GM12875 (cell line): ENCODE results near the gene GLRX.
"Not testable (repeated sequence)": the region's sequence is repeated elsewhere in the genome, so short reads cannot be mapped to it uniquely, and the experiment has no call there.

ENCODE experiments used
- H3K4me3 ChIP-seq: one replicate; pipeline ENCODE4 v1.5.1; 2011; ENCODE audit warnings: low read depth, low read length, control low read depth
- TF ChIP-seq, protein P1 (sequence below): IDR thresholded peaks from 2 replicates; pipeline ENCODE4 v1.5.1; 2011; ENCODE audit warnings: low read depth, mild to moderate bottlenecking, control low read depth, inconsistent platforms, low read length, moderate library complexity, borderline replicate concordance; ENCODE audit not compliant: insufficient read depth

Gene GLRX, protein sequence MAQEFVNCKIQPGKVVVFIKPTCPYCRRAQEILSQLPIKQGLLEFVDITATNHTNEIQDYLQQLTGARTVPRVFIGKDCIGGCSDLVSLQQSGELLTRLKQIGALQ

DNA sequence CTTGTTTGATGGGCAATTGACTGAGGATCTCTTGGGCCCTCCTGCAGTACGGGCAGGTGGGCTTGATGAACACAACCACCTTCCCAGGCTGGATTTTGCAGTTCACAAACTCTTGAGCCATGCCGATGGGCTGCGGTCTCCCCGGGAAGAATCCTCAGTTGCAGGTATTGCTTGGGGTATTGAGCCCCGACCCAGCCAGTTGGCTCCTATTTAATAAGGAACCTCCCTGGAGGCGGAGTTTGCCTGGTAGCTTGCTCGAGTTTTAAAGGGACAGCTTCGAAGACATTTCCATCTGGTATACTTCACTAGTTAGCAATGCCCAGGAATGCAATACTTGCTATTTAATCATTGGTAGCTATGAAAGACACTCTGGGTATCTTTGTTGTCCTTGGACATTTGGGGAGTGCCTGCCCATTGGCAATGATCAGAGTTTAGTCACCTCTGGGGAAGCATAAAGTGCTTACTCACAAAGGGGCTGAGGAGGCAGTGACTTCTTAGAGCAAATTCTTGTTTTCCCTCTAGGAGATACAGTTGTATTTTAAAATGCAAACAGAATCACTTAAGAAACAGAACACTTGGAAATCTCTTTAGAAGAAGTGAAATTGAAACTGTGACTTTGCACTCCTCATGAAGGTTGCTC, at the start of gene GLRX:
TSS of gene GLRX (minus strand) at position 185 of the 640 bp plus-strand sequence. CDS start at position 121, 64 bp downstream.
- TF ChIP-seq, protein P1, sequence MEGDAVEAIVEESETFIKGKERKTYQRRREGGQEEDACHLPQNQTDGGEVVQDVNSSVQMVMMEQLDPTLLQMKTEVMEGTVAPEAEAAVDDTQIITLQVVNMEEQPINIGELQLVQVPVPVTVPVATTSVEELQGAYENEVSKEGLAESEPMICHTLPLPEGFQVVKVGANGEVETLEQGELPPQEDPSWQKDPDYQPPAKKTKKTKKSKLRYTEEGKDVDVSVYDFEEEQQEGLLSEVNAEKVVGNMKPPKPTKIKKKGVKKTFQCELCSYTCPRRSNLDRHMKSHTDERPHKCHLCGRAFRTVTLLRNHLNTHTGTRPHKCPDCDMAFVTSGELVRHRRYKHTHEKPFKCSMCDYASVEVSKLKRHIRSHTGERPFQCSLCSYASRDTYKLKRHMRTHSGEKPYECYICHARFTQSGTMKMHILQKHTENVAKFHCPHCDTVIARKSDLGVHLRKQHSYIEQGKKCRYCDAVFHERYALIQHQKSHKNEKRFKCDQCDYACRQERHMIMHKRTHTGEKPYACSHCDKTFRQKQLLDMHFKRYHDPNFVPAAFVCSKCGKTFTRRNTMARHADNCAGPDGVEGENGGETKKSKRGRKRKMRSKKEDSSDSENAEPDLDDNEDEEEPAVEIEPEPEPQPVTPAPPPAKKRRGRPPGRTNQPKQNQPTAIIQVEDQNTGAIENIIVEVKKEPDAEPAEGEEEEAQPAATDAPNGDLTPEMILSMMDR, result no peak
- peak within 1 kb of the TSS; percentile 85 for H3K4me3 ChIP-seq

DNA sequence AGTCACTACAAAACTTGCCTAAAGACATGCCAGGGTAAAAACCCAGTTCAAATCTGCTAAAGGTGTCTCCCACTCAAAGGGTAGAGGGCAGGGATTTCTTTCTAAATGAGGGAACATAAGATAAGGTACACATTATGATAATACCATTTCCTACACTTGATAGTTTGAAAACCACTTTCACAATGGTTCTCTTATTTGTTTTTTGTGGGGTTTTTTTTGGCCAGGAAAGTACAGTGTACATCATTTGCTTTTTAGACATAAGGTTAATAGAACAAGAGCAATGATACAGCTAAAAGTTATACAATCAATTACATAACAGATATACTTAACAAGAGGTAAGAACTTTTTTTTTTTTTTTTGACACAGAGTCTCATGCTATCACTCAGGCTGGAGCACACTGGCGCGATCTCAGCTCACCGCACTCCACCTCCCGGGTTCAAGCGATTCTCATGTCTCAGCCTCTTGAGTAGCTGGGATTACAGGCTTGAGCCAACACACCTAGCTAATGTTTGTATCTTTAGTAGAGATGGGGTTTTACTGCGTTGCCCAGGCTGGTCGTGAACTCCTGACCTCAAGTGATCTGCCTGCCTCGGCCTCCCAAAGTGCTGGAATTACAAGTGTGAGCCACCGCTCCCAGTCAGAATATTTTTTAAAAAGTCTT, 48.8 kb upstream of the GLRX start:
- TF ChIP-seq, protein P1, result no peak
- H3K4me3 ChIP-seq, result no peak overlapping the region

DNA sequence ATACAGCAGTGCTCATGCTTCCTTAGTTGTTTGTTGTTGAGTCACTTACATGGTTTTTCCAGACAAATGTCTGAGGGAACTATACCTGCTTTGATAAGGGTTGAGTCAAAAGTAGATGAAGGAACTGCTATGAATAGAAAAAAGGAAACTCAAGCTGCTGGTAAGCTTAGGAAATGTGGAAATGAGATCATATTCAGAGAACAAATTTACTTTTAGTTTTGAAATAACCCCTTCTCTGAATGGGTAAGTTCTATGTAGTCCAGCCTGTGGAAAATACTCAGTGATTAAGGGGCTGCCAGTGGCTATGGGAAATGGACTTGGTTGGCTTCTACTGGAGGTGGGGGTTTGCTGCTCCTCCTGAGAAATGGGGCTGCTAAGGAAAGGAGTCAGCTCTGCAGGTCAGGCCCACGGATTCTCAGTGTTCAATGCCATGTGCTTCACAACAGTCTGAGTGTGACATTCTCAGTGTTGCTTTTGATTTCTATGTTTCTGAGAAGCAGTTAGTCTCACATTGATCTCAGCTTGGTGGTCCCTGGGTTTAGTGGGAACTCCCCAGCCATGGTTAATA, 47.7 kb upstream of the GLRX start:
- peak overlapping the region; percentile 33 for H3K4me3 ChIP-seq
- TF ChIP-seq, protein P1, result no peak

DNA sequence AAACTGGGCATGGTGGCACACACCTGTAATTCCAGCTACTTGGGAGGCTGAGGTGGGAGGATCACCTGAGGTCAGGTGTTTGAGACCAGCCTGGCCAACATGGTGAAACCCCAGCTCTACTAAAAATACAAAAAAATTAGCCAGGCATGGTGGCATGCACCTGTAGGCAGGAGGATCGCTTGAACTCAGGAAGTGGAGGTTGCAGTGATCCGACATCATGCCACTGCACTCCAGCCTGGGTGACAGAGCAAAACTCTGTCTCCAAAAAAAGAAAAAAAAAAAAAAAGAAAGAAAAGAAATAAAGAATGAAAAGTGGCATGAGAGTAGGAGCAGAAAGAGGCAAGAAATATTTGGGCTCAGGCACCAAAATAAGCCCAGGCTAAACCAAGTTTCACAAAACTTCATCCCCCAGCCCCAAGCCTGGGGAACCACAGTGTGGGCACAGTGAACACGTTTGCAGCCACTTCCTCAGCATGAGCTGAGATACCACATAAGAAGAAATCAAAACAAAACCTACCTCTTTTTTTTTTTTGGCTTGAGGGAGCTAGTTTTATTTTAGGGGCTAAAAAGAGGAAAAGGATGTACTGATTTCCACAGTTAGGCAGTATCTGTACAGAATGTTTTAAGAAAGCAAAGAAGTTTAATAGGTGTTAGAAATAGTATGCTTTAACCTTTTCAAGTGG, 46.8 kb upstream of the GLRX start:
- not testable (repeated sequence) for H3K4me3 ChIP-seq

DNA sequence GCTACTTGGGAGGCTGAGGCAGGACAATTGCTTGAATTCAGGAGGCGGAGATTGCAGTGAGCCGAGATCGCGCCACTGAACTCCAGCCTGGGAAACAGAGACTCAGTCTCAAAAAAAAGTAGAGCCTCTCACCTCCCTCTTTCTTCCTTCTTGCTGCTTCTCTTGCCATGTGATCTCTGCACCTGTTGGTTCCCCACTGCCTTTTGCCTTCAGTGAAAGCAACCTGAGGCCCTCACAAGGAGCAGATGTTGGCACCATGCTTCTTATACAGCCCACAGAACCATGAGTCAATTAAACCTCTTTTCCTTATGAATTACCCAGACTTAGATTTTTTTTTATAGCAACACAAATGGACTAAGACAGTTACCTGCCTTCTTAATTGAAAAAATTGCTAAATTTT, 45.6 kb upstream of the GLRX start:
- no peak overlapping the region for H3K4me3 ChIP-seq
- TF ChIP-seq, protein P1, result no peak

DNA sequence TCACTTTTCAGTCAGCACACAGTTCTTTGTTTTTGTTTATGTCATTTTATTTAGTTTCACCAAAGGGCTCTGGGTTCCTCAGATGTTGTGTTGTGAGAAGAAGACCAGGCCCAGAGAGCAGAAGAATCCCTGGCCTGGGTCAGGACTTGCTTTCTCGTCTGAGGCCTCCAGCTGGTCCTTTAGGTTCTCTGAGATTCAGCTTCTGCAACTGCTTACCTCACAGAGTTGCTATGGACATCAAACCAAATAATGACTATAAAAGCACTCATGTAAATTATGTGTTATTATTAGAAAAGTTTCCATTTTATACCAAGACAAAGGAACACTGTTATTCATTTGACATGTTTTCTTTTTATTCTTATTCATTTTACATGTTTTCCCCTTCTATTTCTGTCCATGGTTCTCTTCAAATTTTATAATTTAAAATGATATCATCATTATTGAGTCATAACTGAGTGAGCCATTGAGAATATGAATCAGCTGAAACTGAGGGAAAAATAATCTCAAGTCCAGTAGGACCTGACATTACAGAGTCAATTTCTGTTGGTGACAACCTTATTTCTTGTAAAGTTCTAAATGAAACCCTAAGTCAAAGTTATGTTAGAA, 44.0 kb upstream of the GLRX start:
- H3K4me3 ChIP-seq, result no peak overlapping the region
- TF ChIP-seq, protein P1, result no peak

DNA sequence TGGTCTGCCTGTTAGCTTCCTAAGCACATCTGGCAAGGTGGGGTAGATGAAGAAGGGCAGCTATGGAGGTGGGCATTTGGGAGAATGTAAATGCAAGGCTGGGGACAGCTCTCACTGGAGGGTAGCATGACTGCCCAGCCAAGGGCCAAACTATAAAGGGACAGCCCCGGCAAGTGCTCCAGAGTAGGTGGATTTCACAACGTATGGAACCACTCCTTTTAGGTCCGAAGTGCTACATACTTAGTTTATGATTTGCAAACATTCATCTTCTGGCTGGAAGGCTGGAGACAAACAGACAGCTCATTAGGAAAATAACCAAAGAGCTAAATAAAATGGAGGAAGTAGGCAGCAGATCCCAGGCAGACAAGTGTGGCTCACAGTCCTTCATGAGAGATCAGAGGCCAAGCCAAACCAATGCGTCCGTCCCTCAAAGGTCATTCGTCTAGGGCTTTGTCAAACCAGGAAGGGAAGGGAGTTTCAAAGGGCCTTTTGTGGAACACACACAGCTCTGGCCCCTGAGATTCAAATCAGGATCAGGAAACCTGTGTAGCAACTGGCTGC, 42.5 kb upstream of the GLRX start:
- no peak overlapping the region for H3K4me3 ChIP-seq
- TF ChIP-seq, protein P1, result no peak
